HepG2 (cell line): ENCODE results near the gene VASN. TPM values are rescaled to one million over a fixed set of nuclear protein-coding genes. Genes with fewer than 3 reads are reported as not detected.

Experiments
- ATAC-seq: fragments of 200-7000 bp; cut with Tn5 transposase; 3 replicates; pipeline ENCODE4 v1.9.1; 2020; ENCODE audit warnings: mild to moderate bottlenecking, moderate library complexity
- BruUV-seq: library from RNA; stranded (reverse); fragments of 400-500 nt; replicated peaks from 2 replicates; lab custom pipeline; 2021; lab: Mats Ljungman, UMichigan
- CTCF ChIA-PET: fragments of 300-600 bp; formaldehyde crosslinking; extraction: SDS; loops from one replicate; lab custom pipeline; 2021; ENCODE audit warnings: low total read pairs, inconsistent platforms, low intra/inter-chr PET ratio; lab: Yijun Ruan, JAX
- POLR2A ChIA-PET: fragments of 350-600 bp; sonication (Branson Sonifier 250); formaldehyde crosslinking; loops from one replicate; lab custom pipeline; 2020; ENCODE audit warnings: antibody characterized with exemption, inconsistent platforms; lab: Yijun Ruan, JAX
- DNase-seq: peaks from one replicate; pipeline ENCODE4 v3.0.0-alpha.2; 2015; ENCODE audit warnings: low spot score
- FAIRE-seq: peaks from 3 replicates; lab custom pipeline; 2011; peaks lifted over from hg19 to GRCh38; lab: Jason Lieb, UNC
- H2AFZ ChIP-seq: one replicate; pipeline ENCODE4 v1.6.1; 2011; ENCODE audit warnings: low read length, inconsistent platforms
- H3K27ac ChIP-seq: fragments of 300-600 bp; 3 replicates; pipeline ENCODE4 v1.8.0; 2011; ENCODE audit warnings: mixed run types, mild to moderate bottlenecking, mixed read lengths, low read length, inconsistent platforms; ENCODE audit not compliant: insufficient read depth; ENCODE audit errors: extremely low read length
- H3K27me3 ChIP-seq, 2 experiments: fragments of 200-600 bp in 1 of 2; 2 replicates in 1 of 2; 3 replicates in 1 of 2; pipeline versions ENCODE4 v1.6.0 to v1.8.0; 2011; ENCODE audit warnings: low read length in 2 of 2, mild to moderate bottlenecking in 2 of 2, moderate library complexity in 2 of 2, inconsistent platforms in 1 of 2; ENCODE audit not compliant: insufficient read depth in 2 of 2, control insufficient read depth in 1 of 2
- H3K36me3 ChIP-seq, 2 experiments: fragments of 200-600 bp in 1 of 2; replicated peaks in 1 of 2; 2 replicates in 1 of 2; 3 replicates in 1 of 2; pipeline versions ENCODE4 v1.5.1 to v1.8.0; 2011; ENCODE audit warnings: low read length in 2 of 2, inconsistent platforms in 1 of 2; ENCODE audit not compliant: insufficient read depth in 2 of 2, control insufficient read depth in 1 of 2
- H3K4me1 ChIP-seq: 2 replicates; pipeline ENCODE4 v1.5.1; 2012; ENCODE audit warnings: low read length, inconsistent platforms; ENCODE audit not compliant: insufficient read depth
- H3K4me2 ChIP-seq: 2 replicates; pipeline ENCODE4 v1.6.0; 2011; ENCODE audit warnings: low read depth, low read length, inconsistent platforms
- H3K4me3 ChIP-seq, 3 experiments: fragments of 200-600 bp in 1 of 3; sonication (generic), shearing (Covaris generic) in 1 of 3; replicated peaks in 1 of 3; 2 replicates each; pipeline ENCODE4 v1.5.1; 2011 to 2016; ENCODE audit warnings: low read length in 3 of 3, inconsistent platforms in 2 of 3, low read depth in 2 of 3, mild to moderate bottlenecking in 2 of 3, control low read depth in 1 of 3, mixed read lengths in 1 of 3; ENCODE audit not compliant: insufficient read depth in 1 of 3
- H3K79me2 ChIP-seq: one replicate; pipeline ENCODE4 v1.6.1; 2011; ENCODE audit warnings: low read length, inconsistent platforms; ENCODE audit not compliant: insufficient read depth
- H3K9ac ChIP-seq: 2 replicates; pipeline ENCODE4 v1.6.0; 2011; ENCODE audit warnings: mild to moderate bottlenecking, low read depth, low read length, inconsistent platforms; ENCODE audit not compliant: insufficient read depth
- H3K9me3 ChIP-seq: 2 replicates; pipeline ENCODE4 v1.5.1; 2012; ENCODE audit warnings: mild to moderate bottlenecking, low read length
- H4K20me1 ChIP-seq: 2 replicates; pipeline ENCODE4 v1.6.0; 2011; ENCODE audit warnings: inconsistent platforms, mild to moderate bottlenecking, low read length, moderate library complexity; ENCODE audit not compliant: insufficient read depth
- AGO2 ChIP-seq: fragments of 200-400 bp; formaldehyde crosslinking; optimal IDR thresholded peaks from 2 replicates; pipeline ENCODE3; 2017; ENCODE audit warnings: mild to moderate bottlenecking, low read depth, low read length, moderate library complexity
- EHMT2 ChIP-seq: fragments of 200-600 bp; sonication (generic); IDR thresholded peaks from 2 replicates; pipeline ENCODE4 v1.7.0; 2017; ENCODE audit warnings: antibody characterized with exemption, low read depth, low read length, borderline replicate concordance
- MTA1 ChIP-seq: sonication (generic); formaldehyde crosslinking; IDR thresholded peaks from 2 replicates; pipeline ENCODE4 v1.4.0; 2020; ENCODE audit warnings: missing genetic modification reagents, mild to moderate bottlenecking, borderline replicate concordance
- RAD21 ChIP-seq: fragments of 450-650 bp; formaldehyde crosslinking; IDR thresholded peaks from 2 replicates; pipeline ENCODE4 v1.5.0; 2020; ENCODE audit warnings: mild to moderate bottlenecking
- RBFOX2 ChIP-seq: fragments of 200-400 bp; formaldehyde crosslinking; IDR thresholded peaks from 2 replicates; pipeline ENCODE4 v1.6.1; 2017; ENCODE audit warnings: low read depth, mild to moderate bottlenecking, low read length
- SMC3 ChIP-seq: IDR thresholded peaks from 2 replicates; pipeline ENCODE4 v1.6.1; 2011; ENCODE audit warnings: low read length, improper control_type of control experiment
- ZFP62 ChIP-seq: sonication (generic); formaldehyde crosslinking; IDR thresholded peaks from 2 replicates; pipeline ENCODE4 v1.4.0; 2020; ENCODE audit warnings: missing genetic modification reagents
- WGBS: methylation state at CpG from one replicate; pipeline ENCODE4 v1.1.6; 2017; ENCODE audit warnings: low lambda C conversion rate; 5-methylcytosine and 5-hydroxymethylcytosine counted together
- in situ Hi-C: cut with HindIII; loops from 2 replicates; pipeline ENCODE4 v1.10.0; 2017; ENCODE audit warnings: low pct_unique_long_range_greater_than_20kb; ENCODE audit not compliant: extremely low pct_ligation_motif_present
- intact Hi-C: fragments of 100-400 bp; cut with micrococcal nuclease; formaldehyde crosslinking; loops from one replicate; pipeline ENCODE4 v1.10.0; 2022; ENCODE audit not compliant: unreplicated experiment
- polyA plus RNA-seq, 8 experiments: library from polyadenylated mRNA; depleted of rRNA in 3 of 8; stranded (reverse) in 7 of 8; unstranded in 1 of 8; fragments of >200 nt; fragmentation: Illumina TruSeq in 4 of 8; extraction: Trizol in 4 of 8; gene quantifications; 2 replicates each; pipeline versions ENCODE4 v1.2.1 to v1.2.3, GENCODE V29; 2011 to 2016; ENCODE audit warnings: low read depth in 4 of 8, missing spikeins in 1 of 8, mixed read lengths in 1 of 8; ENCODE audit not compliant: insufficient read depth in 1 of 8
- total RNA-seq, 5 experiments: library from RNA; depleted of rRNA; stranded (reverse); fragments of >200 nt; fragmentation: Illumina TruSeq; extraction: Trizol; gene quantifications; 2 replicates each; pipeline ENCODE4 v1.2.3, GENCODE V29; 2016; ENCODE audit warnings: low read depth in 1 of 5
- TF ChIP-seq, protein P1 (sequence below): sonication (generic); formaldehyde crosslinking; IDR thresholded peaks from 2 replicates; pipeline ENCODE4 v1.9.0; 2021; ENCODE audit warnings: missing genetic modification reagents, mild to moderate bottlenecking, borderline replicate concordance
- TF ChIP-seq, protein P2 (sequence below): sonication (generic); formaldehyde crosslinking; IDR thresholded peaks from 2 replicates; pipeline ENCODE4 v1.5.0; 2020; ENCODE audit warnings: mild to moderate bottlenecking, missing genetic modification reagents, moderate library complexity
- TF ChIP-seq, protein P3 (sequence below): IDR thresholded peaks from 2 replicates; pipeline ENCODE4 v1.6.1; 2012; ENCODE audit warnings: inconsistent platforms
- TF ChIP-seq, protein P4 (sequence below): sonication (generic); formaldehyde crosslinking; IDR thresholded peaks from 2 replicates; pipeline ENCODE4 v1.4.0; 2020; ENCODE audit warnings: mild to moderate bottlenecking, missing genetic modification reagents
- TF ChIP-seq, protein P5 (sequence below): sonication (generic); formaldehyde crosslinking; IDR thresholded peaks from 2 replicates; pipeline ENCODE4 v1.5.1; 2020; ENCODE audit warnings: mild to moderate bottlenecking, missing genetic modification reagents, moderate library complexity

VASN gene
- total and polyA plus RNA-seq, 2 of the 13 experiments (the other 11 are each of a cell fraction or from before 2014, with no cell fraction given): 8.4 to 18.2 TPM

DNA sequence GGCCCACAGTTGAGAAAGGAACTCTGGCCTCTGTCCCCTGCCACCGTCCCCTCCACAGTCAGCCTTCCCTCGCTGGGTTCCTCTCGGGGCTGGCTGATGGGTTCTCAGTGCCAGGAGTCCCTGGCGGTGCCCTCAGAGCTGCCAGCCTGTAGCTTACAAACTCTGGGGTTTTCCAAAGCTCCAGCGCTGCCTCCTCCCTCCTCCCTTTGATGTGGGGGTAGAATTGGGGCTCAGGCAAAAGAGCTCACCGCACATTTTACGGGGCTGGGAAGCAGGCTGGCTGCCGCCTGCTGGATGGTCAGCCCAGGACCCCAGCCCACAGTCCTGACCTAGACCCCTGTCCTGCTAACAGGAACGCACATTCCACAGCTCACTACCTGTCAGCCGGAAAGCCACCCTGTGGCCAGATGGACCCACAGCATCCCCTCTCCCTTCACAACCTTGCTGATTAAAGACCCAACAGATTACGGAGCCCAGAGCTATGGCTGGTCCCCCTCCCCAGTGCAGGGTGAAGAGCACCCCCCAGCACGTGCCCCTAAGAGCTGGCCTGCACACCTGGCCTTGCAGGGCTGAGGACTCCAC, 6.0 kb downstream of the VASN start (continued):
- TF ChIP-seq, protein P1, sequence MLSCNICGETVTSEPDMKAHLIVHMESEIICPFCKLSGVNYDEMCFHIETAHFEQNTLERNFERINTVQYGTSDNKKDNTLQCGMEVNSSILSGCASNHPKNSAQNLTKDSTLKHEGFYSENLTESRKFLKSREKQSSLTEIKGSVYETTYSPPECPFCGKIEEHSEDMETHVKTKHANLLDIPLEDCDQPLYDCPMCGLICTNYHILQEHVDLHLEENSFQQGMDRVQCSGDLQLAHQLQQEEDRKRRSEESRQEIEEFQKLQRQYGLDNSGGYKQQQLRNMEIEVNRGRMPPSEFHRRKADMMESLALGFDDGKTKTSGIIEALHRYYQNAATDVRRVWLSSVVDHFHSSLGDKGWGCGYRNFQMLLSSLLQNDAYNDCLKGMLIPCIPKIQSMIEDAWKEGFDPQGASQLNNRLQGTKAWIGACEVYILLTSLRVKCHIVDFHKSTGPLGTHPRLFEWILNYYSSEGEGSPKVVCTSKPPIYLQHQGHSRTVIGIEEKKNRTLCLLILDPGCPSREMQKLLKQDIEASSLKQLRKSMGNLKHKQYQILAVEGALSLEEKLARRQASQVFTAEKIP: no peak
- TF ChIP-seq SMC3 (peak; percentile 40), RAD21 (CRISPR knock-in tag) (peak; percentile 18; the same call in 1 of the 2 replicates)
- TF ChIP-seq, protein P2, sequence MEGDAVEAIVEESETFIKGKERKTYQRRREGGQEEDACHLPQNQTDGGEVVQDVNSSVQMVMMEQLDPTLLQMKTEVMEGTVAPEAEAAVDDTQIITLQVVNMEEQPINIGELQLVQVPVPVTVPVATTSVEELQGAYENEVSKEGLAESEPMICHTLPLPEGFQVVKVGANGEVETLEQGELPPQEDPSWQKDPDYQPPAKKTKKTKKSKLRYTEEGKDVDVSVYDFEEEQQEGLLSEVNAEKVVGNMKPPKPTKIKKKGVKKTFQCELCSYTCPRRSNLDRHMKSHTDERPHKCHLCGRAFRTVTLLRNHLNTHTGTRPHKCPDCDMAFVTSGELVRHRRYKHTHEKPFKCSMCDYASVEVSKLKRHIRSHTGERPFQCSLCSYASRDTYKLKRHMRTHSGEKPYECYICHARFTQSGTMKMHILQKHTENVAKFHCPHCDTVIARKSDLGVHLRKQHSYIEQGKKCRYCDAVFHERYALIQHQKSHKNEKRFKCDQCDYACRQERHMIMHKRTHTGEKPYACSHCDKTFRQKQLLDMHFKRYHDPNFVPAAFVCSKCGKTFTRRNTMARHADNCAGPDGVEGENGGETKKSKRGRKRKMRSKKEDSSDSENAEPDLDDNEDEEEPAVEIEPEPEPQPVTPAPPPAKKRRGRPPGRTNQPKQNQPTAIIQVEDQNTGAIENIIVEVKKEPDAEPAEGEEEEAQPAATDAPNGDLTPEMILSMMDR (CRISPR knock-in tag): peak; percentile 49

DNA sequence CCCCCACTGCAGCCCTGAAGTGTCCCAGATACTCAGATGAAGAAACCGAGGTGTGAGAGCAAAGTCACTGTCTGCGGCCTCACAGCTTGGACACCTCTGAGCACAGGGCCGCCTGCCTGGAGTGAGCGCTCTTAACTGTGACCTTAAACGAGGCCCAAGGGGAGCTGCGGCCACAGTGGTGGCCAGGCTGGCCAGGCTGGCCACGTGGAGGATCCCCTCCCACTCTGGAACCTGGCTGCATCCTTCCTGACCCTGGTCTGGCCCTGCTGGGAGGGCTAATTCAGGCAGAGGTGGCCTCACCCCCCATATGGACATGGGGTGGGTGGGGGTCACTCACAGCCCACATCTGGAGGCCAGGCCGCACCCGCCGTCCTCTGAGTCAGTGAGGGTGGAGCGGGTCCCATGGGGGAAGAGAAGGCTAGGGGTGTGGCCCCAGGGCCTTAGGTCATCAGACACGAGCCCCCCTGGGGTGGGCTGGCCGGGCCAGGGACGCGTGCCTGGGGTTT, 6.6 kb downstream of the VASN start:
- H3K9ac ChIP-seq: 0 out of 2 replicates have a peak overlapping the region, but pooled peaks have one; percentile 25
- no peaks in the 10 kb centered on the region for H3K27me3 ChIP-seq
- ChIA-PET CTCF (interaction anchor here (2.1 kb wide), 1 partner anchor 20 kb away, joined by 10 read pairs; no protein-coding TSS in a partner anchor), POLR2A (interaction anchor here (1.1 to 1.4 kb wide), 2 partner anchors 11 to 13 kb away, joined by 3 read pairs; no protein-coding TSS in a partner anchor)
- peaks cover 52% of the 10 kb centered on the region for H4K20me1 ChIP-seq
- no peak for FAIRE-seq
- H3K4me3 ChIP-seq: peak overlapping the region in 1 of 3 experiments; percentile 11; a peak in 1 of 6 replicates
- no TSS peak for BruUV-seq
- no peak for DNase-seq
- H2AFZ ChIP-seq: no peak overlapping the region
- H3K4me2 ChIP-seq: 0 out of 2 replicates have a peak overlapping the region, but pooled peaks have one; percentile 31
- 80% methylated on average over 6 of the region's 15 CpGs for WGBS
- in situ Hi-C loops: no loop called here
- intact Hi-C loops: no loop called here
- peaks cover 7 to 13% of the 10 kb centered on the region in 2 experiments for H3K36me3 ChIP-seq
- peak; percentile 53 for TF ChIP-seq RBFOX2
- TF ChIP-seq, protein P3, sequence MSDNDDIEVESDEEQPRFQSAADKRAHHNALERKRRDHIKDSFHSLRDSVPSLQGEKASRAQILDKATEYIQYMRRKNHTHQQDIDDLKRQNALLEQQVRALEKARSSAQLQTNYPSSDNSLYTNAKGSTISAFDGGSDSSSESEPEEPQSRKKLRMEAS: peak; percentile 21; the same call in 1 of the 2 replicates
- peak; percentile 38; the same call in 1 of the 2 replicates for TF ChIP-seq MTA1 (CRISPR knock-in tag)
- TF ChIP-seq ZFP62 (CRISPR knock-in tag): no peak
- TF ChIP-seq, protein P4, sequence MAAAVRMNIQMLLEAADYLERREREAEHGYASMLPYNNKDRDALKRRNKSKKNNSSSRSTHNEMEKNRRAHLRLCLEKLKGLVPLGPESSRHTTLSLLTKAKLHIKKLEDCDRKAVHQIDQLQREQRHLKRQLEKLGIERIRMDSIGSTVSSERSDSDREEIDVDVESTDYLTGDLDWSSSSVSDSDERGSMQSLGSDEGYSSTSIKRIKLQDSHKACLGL (CRISPR knock-in tag): peak; percentile 21; the same call in 1 of the 2 replicates
- TF ChIP-seq, protein P5, sequence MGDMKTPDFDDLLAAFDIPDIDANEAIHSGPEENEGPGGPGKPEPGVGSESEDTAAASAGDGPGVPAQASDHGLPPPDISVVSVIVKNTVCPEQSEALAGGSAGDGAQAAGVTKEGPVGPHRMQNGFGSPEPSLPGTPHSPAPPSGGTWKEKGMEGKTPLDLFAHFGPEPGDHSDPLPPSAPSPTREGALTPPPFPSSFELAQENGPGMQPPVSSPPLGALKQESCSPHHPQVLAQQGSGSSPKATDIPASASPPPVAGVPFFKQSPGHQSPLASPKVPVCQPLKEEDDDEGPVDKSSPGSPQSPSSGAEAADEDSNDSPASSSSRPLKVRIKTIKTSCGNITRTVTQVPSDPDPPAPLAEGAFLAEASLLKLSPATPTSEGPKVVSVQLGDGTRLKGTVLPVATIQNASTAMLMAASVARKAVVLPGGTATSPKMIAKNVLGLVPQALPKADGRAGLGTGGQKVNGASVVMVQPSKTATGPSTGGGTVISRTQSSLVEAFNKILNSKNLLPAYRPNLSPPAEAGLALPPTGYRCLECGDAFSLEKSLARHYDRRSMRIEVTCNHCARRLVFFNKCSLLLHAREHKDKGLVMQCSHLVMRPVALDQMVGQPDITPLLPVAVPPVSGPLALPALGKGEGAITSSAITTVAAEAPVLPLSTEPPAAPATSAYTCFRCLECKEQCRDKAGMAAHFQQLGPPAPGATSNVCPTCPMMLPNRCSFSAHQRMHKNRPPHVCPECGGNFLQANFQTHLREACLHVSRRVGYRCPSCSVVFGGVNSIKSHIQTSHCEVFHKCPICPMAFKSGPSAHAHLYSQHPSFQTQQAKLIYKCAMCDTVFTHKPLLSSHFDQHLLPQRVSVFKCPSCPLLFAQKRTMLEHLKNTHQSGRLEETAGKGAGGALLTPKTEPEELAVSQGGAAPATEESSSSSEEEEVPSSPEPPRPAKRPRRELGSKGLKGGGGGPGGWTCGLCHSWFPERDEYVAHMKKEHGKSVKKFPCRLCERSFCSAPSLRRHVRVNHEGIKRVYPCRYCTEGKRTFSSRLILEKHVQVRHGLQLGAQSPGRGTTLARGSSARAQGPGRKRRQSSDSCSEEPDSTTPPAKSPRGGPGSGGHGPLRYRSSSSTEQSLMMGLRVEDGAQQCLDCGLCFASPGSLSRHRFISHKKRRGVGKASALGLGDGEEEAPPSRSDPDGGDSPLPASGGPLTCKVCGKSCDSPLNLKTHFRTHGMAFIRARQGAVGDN (CRISPR knock-in tag): peak; percentile 42
- TF ChIP-seq EHMT2: no peak
- peak; percentile 83 for TF ChIP-seq AGO2
- peak overlapping the region; percentile 52 for H3K27ac ChIP-seq
- peaks cover 45% of the 10 kb centered on the region for H3K79me2 ChIP-seq
- H3K4me1 ChIP-seq: peaks cover 72% of the 10 kb centered on the region
- H3K9me3 ChIP-seq: no peaks in the 10 kb centered on the region
- ATAC-seq: no peak
